CD4-positive, alpha-beta T cell (primary cell): Measurements from ENCODE around the gene HCST. TPM values are rescaled to one million over a fixed set of nuclear protein-coding genes. Genes with fewer than 3 reads are reported as not detected.

ENCODE experiments used
- ATAC-seq: fragments of 200-7000 bp; cut with Tn5 transposase; one replicate; pipeline ENCODE4 v1.10.0; 2022; ENCODE audit warnings: mild to moderate bottlenecking; ENCODE audit not compliant: poor library complexity
- CTCF ChIA-PET: fragments of 350-600 bp; sonication (Branson Sonifier 250); formaldehyde crosslinking; loops from one replicate; lab custom pipeline; 2021; ENCODE audit warnings: antibody characterized with exemption, inconsistent platforms; lab: Charles Lee
- POLR2A ChIA-PET: fragments of 350-600 bp; sonication (Branson Sonifier 250); formaldehyde crosslinking; loops from one replicate; lab custom pipeline; 2021; ENCODE audit warnings: antibody characterized with exemption, inconsistent platforms; lab: Charles Lee
- DNase-seq, 14 experiments: peaks; one replicate each; pipeline ENCODE4 v3.0.0-alpha.2; 2013 to 2020; ENCODE audit warnings: mixed read lengths in 2 of 14
- H3K27ac ChIP-seq, 2 donors: one replicate each; pipeline versions ENCODE4 v1.5.1 to v1.7.0; 2013; ENCODE audit warnings: low read length in 2 of 2, low read depth in 1 of 2, mild to moderate bottlenecking in 1 of 2
- H3K27me3 ChIP-seq, 2 experiments: 1 replicate in 1 of 2; 2 replicates in 1 of 2; pipeline versions ENCODE4 v1.6.1 to v1.7.0; 2013; ENCODE audit warnings: low read length in 2 of 2, control low read depth in 1 of 2, mild to moderate bottlenecking in 1 of 2, moderate library complexity in 1 of 2; ENCODE audit not compliant: insufficient read depth in 2 of 2, control insufficient read depth in 1 of 2
- H3K36me3 ChIP-seq: one replicate; pipeline ENCODE4 v1.6.1; 2013; ENCODE audit warnings: low read length, control low read depth; ENCODE audit not compliant: insufficient read depth
- H3K4me1 ChIP-seq: one replicate; pipeline ENCODE4 v1.6.1; 2013; ENCODE audit warnings: low read length, control low read depth; ENCODE audit not compliant: insufficient read depth
- H3K4me3 ChIP-seq: one replicate; pipeline ENCODE4 v1.5.1; 2013; ENCODE audit warnings: mild to moderate bottlenecking, low read length, moderate library complexity
- H3K9me3 ChIP-seq, 2 experiments: 1 replicate in 1 of 2; 2 replicates in 1 of 2; pipeline versions ENCODE4 v1.6.1 to v1.7.0; 2013; ENCODE audit warnings: low read length in 2 of 2, mild to moderate bottlenecking in 2 of 2, control low read depth in 1 of 2, moderate library complexity in 1 of 2; ENCODE audit not compliant: control insufficient read depth in 1 of 2, insufficient read depth in 1 of 2
- H3K27ac Mint-ChIP-seq: one replicate; pipeline ENCODE4 v1.8.0; 2020; ENCODE audit warnings: mixed read lengths
- H3K27me3 Mint-ChIP-seq: one replicate; pipeline ENCODE4 v1.8.0; 2021; ENCODE audit warnings: mixed read lengths
- H3K36me3 Mint-ChIP-seq: one replicate; pipeline ENCODE4 v1.8.0; 2021; ENCODE audit warnings: low read depth, mixed read lengths
- H3K4me1 Mint-ChIP-seq: one replicate; pipeline ENCODE4 v1.8.0; 2021; ENCODE audit warnings: low read depth, mixed read lengths
- H3K4me3 Mint-ChIP-seq: one replicate; pipeline ENCODE4 v1.8.0; 2020; ENCODE audit warnings: mild to moderate bottlenecking, mixed read lengths
- H3K9me3 Mint-ChIP-seq: one replicate; pipeline ENCODE4 v1.8.0; 2020; ENCODE audit warnings: mixed read lengths
- CTCF ChIP-seq: fragments of 200-600 bp; IDR thresholded peaks from one replicate; pipeline ENCODE4 v1.8.0; 2022; ENCODE audit warnings: antibody characterized with exemption, mild to moderate bottlenecking
- intact Hi-C, 2 experiments: fragments of 100-400 bp; cut with DNase I in 1 of 2; cut with micrococcal nuclease in 1 of 2; formaldehyde crosslinking; loops; one replicate each; pipeline versions ENCODE4 v1.15.1 to v1.9.0; 2023 to 2025; cut with DNase I, micrococcal nuclease
- total RNA-seq, 174 experiments: library from RNA in 2 of 174; stranded (reverse) in 2 of 174; gene quantifications; one replicate each; pipeline ENCODE4 v1.2.3 and lab custom pipeline; 2021 to 2026

HCST gene
- total RNA-seq, 2 experiments from 2014 or later: 72.4 to 78.6 TPM

- POLR2A ChIA-PET: interaction anchor here (1.0 to 3.3 kb wide), 7 partner anchors 24 to 49 kb away, joined by 3 to 33 read pairs (median 15); partner anchors contain the start of genes HCST, NFKBID and TYROBP
- H3K27me3 ChIP-seq: no peaks in the 10 kb centered on the region
- DNase-seq: no peak
- Mint-ChIP-seq H3K9me3 (no peaks in the 10 kb centered on the region), H3K27ac (peak overlapping the region; percentile 90), H3K4me3 (peak overlapping the region; percentile 83), H3K27me3 (no peaks in the 10 kb centered on the region), H3K4me1 (peaks cover 34% of the 10 kb centered on the region), H3K36me3 (no peaks in the 10 kb centered on the region)
- no peak overlapping the region for H3K4me3 ChIP-seq
- H3K9me3 ChIP-seq: no peaks in the 10 kb centered on the region
- intact Hi-C loops: loop anchor here (1.0 to 10.0 kb wide), 10 partner anchors 29 to 385 kb away; partner anchors contain the start of genes ARHGAP33 (in 1 of the 2), LIN37 (in 1 of the 2), POLR2I (in 1 of the 2) and PSENEN (in 1 of the 2)
- TF ChIP-seq CTCF: no peak
- CTCF ChIA-PET: interaction anchor here (0.6 to 2.9 kb wide), 6 partner anchors 27 to 52 kb away, joined by 3 to 44 read pairs (median 4); no protein-coding TSS in a partner anchor
- no peaks in the 10 kb centered on the region for H3K36me3 ChIP-seq
- H3K4me1 ChIP-seq: peaks cover 53% of the 10 kb centered on the region
- peak overlapping the region in 1 of 2 donors; percentile 30 for H3K27ac ChIP-seq
- peak; percentile 0 for ATAC-seq
Observed at GRCh38 chr19:35931874-35932202, 29.5 kb downstream of the HCST start.

GRCh38 chr19:35932291-35932936 lies 30.1 kb downstream of the HCST start:
- Histone ChIP-seq H3K27me3 (no peaks in the 10 kb centered on the region), H3K4me1 (peaks cover 58% of the 10 kb centered on the region), H3K36me3 (no peaks in the 10 kb centered on the region), H3K27ac (no peak overlapping the region), H3K9me3 (no peaks in the 10 kb centered on the region), H3K4me3 (no peak overlapping the region)
- intact Hi-C loops: loop anchor here in 1 of 2 experiments (10.0 kb wide), 1 partner anchor 158 kb away; the partner anchor contains the start of gene ARHGAP33
- ChIA-PET POLR2A (interaction anchor here (1.6 to 3.3 kb wide), 4 partner anchors 29 to 188 kb away, joined by 3 to 33 read pairs (median 22); partner anchors contain the start of genes HCST and NFKBID), CTCF (interaction anchor here (0.6 to 2.9 kb wide), 7 partner anchors 26 to 59 kb away, joined by 3 to 44 read pairs (median 4); no protein-coding TSS in a partner anchor)
- H3K4me3 Mint-ChIP-seq: no peak overlapping the region
- no peak for DNase-seq
- peak overlapping the region; percentile 90 for H3K27ac Mint-ChIP-seq
- H3K36me3 Mint-ChIP-seq: no peaks in the 10 kb centered on the region
- no peaks in the 10 kb centered on the region for H3K27me3 Mint-ChIP-seq
- H3K9me3 Mint-ChIP-seq: no peaks in the 10 kb centered on the region
- H3K4me1 Mint-ChIP-seq: peaks cover 38% of the 10 kb centered on the region
- TF ChIP-seq CTCF: no peak
- no peak for ATAC-seq

GRCh38 chr19:35935911-35936737 lies 33.8 kb downstream of the HCST start, which contains the start of gene LRFN3:
Gene LRFN3, plus strand, starts transcription at chr19:35936374. Its CDS starts 3,052 bp downstream, at chr19:35939426.
- peaks cover 16% of the 10 kb centered on the region for H3K36me3 Mint-ChIP-seq
- H3K9me3 Mint-ChIP-seq: no peaks in the 10 kb centered on the region
- H3K4me1 ChIP-seq: peaks cover 47% of the 10 kb centered on the region
- intact Hi-C loops: loop anchor here in 1 of 2 experiments (1.0 to 10.0 kb wide), 2 partner anchors 161 to 188 kb away; partner anchors contain the start of genes ARHGAP33 and LIN37
- CTCF ChIA-PET: no interaction called here
- peak within 1 kb of the TSS; percentile 22 to 41 for H3K27ac ChIP-seq
- peak within 1 kb of the TSS; percentile 74 for H3K4me3 ChIP-seq
- no peak for TF ChIP-seq CTCF
- POLR2A ChIA-PET: interaction anchor here (1.1 kb wide), 1 partner anchor 54 kb away, joined by 3 read pairs; no protein-coding TSS in a partner anchor
- no peaks in the 10 kb centered on the region for H3K27me3 Mint-ChIP-seq
- ATAC-seq (no peak), DNase-seq (peak in 12 of 14 experiments; percentile 19 to 76 (median 53))
- H3K36me3 ChIP-seq: peaks cover 8% of the 10 kb centered on the region
- no peaks in the 10 kb centered on the region for H3K9me3 ChIP-seq
- peaks cover 47% of the 10 kb centered on the region for H3K4me1 Mint-ChIP-seq
- peak within 1 kb of the TSS; percentile 31 for H3K27ac Mint-ChIP-seq
- no peaks in the 10 kb centered on the region for H3K27me3 ChIP-seq
- peak within 1 kb of the TSS; percentile 93 for H3K4me3 Mint-ChIP-seq
